B cell (primary cell): Measurements from ENCODE around the gene INPP5B. TPM values are rescaled to one million over a fixed set of nuclear protein-coding genes. Genes with fewer than 3 reads are reported as not detected.

Experiments
- ATAC-seq: fragments of 200-7000 bp; cut with Tn5 transposase; one replicate; pipeline ENCODE4 v1.10.0; 2021; ENCODE audit warnings: low read depth, mild to moderate bottlenecking, moderate number of reproducible peaks, moderate library complexity
- CTCF ChIA-PET: fragments of 350-600 bp; sonication (Branson Sonifier 250); formaldehyde crosslinking; loops from one replicate; lab custom pipeline; 2021; ENCODE audit warnings: antibody characterized with exemption, inconsistent platforms; lab: Charles Lee
- POLR2A ChIA-PET: fragments of 350-600 bp; sonication (Branson Sonifier 250); formaldehyde crosslinking; loops from one replicate; lab custom pipeline; 2021; ENCODE audit warnings: antibody characterized with exemption; lab: Charles Lee
- DNase-seq: peaks from one replicate; pipeline ENCODE4 v3.0.0; 2013
- H2AFZ ChIP-seq: 2 replicates; pipeline ENCODE4 v1.6.1; 2012; ENCODE audit warnings: mild to moderate bottlenecking, low read depth, low read length; ENCODE audit not compliant: insufficient read depth, poor library complexity, severe bottlenecking
- H3K27ac ChIP-seq, 2 donors: 1 replicate in 1 of 2; 2 replicates in 1 of 2; pipeline ENCODE4 v1.5.1; 2012 to 2013; ENCODE audit warnings: low read length in 2 of 2, mild to moderate bottlenecking in 2 of 2, moderate library complexity in 1 of 2
- H3K27me3 ChIP-seq, 4 experiments: fragments of 200-600 bp in 1 of 4; sonication (generic) in 1 of 4; replicated peaks in 1 of 4; 1 replicate in 2 of 4; 2 replicates in 2 of 4; pipeline versions ENCODE4 v1.6.1 to v1.7.0; 2013 to 2016; ENCODE audit warnings: low read length in 3 of 4, mild to moderate bottlenecking in 2 of 4, mixed read lengths in 1 of 4, moderate library complexity in 1 of 4; ENCODE audit not compliant: insufficient read depth in 4 of 4, control insufficient read depth in 3 of 4; ENCODE audit errors: control extremely low read depth in 1 of 4
- H3K36me3 ChIP-seq, 2 experiments: replicated peaks in 1 of 2; 1 replicate in 1 of 2; 2 replicates in 1 of 2; pipeline versions ENCODE4 v1.6.1 to v1.7.1; 2013; ENCODE audit warnings: low read length in 1 of 2; ENCODE audit not compliant: insufficient read depth in 2 of 2, control insufficient read depth in 1 of 2; ENCODE audit errors: control extremely low read depth in 1 of 2, extremely low read depth in 1 of 2
- H3K4me1 ChIP-seq, 2 donors: fragments of 200-600 bp in 1 of 2; sonication (generic) in 1 of 2; 1 replicate in 1 of 2; 2 replicates in 1 of 2; pipeline versions ENCODE4 v1.5.1 to v1.6.1; 2013 to 2017; ENCODE audit warnings: low read length in 2 of 2; ENCODE audit not compliant: control insufficient read depth in 2 of 2, insufficient read depth in 2 of 2
- H3K4me2 ChIP-seq: replicated peaks from 2 replicates; pipeline ENCODE3; 2012; ENCODE audit warnings: mild to moderate bottlenecking, low read depth, low read length; ENCODE audit not compliant: poor library complexity, severe bottlenecking
- H3K4me3 ChIP-seq, 5 experiments: fragments of 200-600 bp in 1 of 5; sonication (generic) in 1 of 5; 1 replicate in 3 of 5; 2 replicates in 2 of 5; pipeline versions ENCODE4 v1.5.1 to v1.7.0; 2011 to 2016; ENCODE audit warnings: low read length in 4 of 5, mild to moderate bottlenecking in 4 of 5, low read depth in 2 of 5, control low read depth in 1 of 5, moderate library complexity in 1 of 5; ENCODE audit not compliant: insufficient read depth in 1 of 5; ENCODE audit errors: control extremely low read depth in 1 of 5, extremely low read depth in 1 of 5
- H3K79me2 ChIP-seq: fragments of 200-600 bp; sonication (generic); one replicate; pipeline ENCODE4 v1.6.0; 2016; ENCODE audit warnings: low read length; ENCODE audit not compliant: control insufficient read depth, insufficient read depth
- H3K9ac ChIP-seq: fragments of 200-600 bp; sonication (generic); 2 replicates; pipeline ENCODE4 v1.6.1; 2017; ENCODE audit warnings: mild to moderate bottlenecking, low read length, moderate library complexity
- H3K9me3 ChIP-seq, 3 donors: one replicate each; pipeline versions ENCODE4 v1.6.1 to v1.7.1; 2013; ENCODE audit warnings: low read length in 2 of 3; ENCODE audit not compliant: control insufficient read depth in 2 of 3, insufficient read depth in 1 of 3; ENCODE audit errors: control extremely low read depth in 1 of 3
- H4K20me1 ChIP-seq: 2 replicates; pipeline ENCODE4 v1.6.0; 2012; ENCODE audit warnings: mild to moderate bottlenecking, low read length; ENCODE audit not compliant: insufficient read depth, control insufficient read depth, poor library complexity, severe bottlenecking
- H3K27ac Mint-ChIP-seq: one replicate; pipeline ENCODE4 v1.8.0; 2021; ENCODE audit warnings: mixed read lengths
- H3K27me3 Mint-ChIP-seq: one replicate; pipeline ENCODE4 v1.8.0; 2021; ENCODE audit warnings: mixed read lengths
- H3K4me1 Mint-ChIP-seq: one replicate; pipeline ENCODE4 v1.8.0; 2021; ENCODE audit warnings: mixed read lengths
- H3K4me3 Mint-ChIP-seq: one replicate; pipeline ENCODE4 v1.8.0; 2021; ENCODE audit warnings: mixed read lengths
- H3K9me3 Mint-ChIP-seq: one replicate; pipeline ENCODE4 v1.8.0; 2022; ENCODE audit warnings: mixed read lengths; ENCODE audit not compliant: insufficient read depth
- EZH2 ChIP-seq: IDR thresholded peaks from 2 replicates; pipeline ENCODE4 v1.6.1; 2012; ENCODE audit warnings: borderline replicate concordance, low read depth, mild to moderate bottlenecking, moderate library complexity, low read length; ENCODE audit not compliant: insufficient read depth, poor library complexity, severe bottlenecking
- WGBS: methylation state at CpG from one replicate; pipeline ENCODE4 v1.1.5; 2013; ENCODE audit warnings: missing lambda C conversion rate; ENCODE audit not compliant: insufficient coverage; 5-methylcytosine and 5-hydroxymethylcytosine counted together
- intact Hi-C: fragments of 100-400 bp; cut with micrococcal nuclease; formaldehyde crosslinking; loops from one replicate; pipeline ENCODE4 v1.10.0; 2022
- polyA plus RNA-seq: library from polyadenylated mRNA; depleted of rRNA; stranded (reverse); fragments of >200 nt; gene quantifications from 2 replicates; pipeline ENCODE4 v1.2.3, GENCODE V29; 2012
- total RNA-seq, 2 donors: library from RNA; stranded (reverse); fragments of 120-200 nt in 1 of 2; gene quantifications; 1 replicate in 1 of 2; 2 replicates in 1 of 2; pipeline versions ENCODE4 v1.2.3 to v1.2.4, GENCODE V29; 2013 to 2022
- TF ChIP-seq, protein P1 (sequence below): fragments of 200-600 bp; IDR thresholded peaks from one replicate; pipeline ENCODE4 v1.8.0; 2022; ENCODE audit warnings: antibody characterized with exemption, mild to moderate bottlenecking

Gene INPP5B
- total and polyA plus RNA-seq, 2 donors (not counting 1 experiment from before 2014, with no cell fraction given) = 45.4 to 63.3 TPM

DNA sequence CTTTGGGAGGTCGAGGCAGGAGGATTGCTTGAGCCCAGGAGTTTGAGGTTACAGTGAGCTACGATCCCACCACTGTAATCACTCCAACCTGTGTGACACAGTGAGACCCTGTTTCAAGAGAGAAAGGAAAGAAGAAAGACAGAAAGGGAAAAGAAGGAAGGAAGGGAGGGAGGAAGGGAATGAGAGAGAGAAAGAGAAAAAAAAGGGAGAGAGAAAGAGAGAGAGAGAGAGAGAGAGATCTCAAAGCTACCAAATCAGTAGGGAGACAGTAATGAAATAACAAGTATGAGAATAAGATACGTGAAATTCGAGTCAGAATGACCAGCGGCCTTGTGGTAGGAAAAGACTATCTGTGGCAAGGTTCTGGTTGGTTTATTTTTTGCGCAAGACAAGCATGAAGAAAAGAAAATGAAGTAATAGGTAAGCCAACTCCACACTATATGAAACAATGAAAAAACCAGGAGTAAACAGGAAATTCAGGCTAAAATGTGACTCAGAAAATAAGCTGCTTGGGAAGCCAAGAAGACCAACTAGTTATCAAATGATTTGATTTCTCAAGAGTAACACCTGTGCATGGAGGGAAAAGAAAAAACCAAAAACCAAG lies 96.4 kb downstream of the INPP5B start:
- no peak for ATAC-seq
- Mint-ChIP-seq H3K27me3 (no peaks in the 10 kb centered on the region), H3K4me3 (no peak overlapping the region), H3K9me3 (no peaks in the 10 kb centered on the region), H3K27ac (no peak overlapping the region), H3K4me1 (peaks cover 49% of the 10 kb centered on the region)
- ChIA-PET POLR2A (interaction anchor here (0.6 kb wide), 1 partner anchor 73 kb away, joined by 3 read pairs; no protein-coding TSS in a partner anchor), CTCF (interaction anchor here (1.0 to 3.5 kb wide), 4 partner anchors 9 to 45 kb away, joined by 3 to 16 read pairs (median 3); partner anchors contain the start of gene MTF1)
- Histone ChIP-seq H3K79me2 (peaks cover 84% of the 10 kb centered on the region), H3K4me2 (peak overlapping the region; percentile 56), H3K4me3 (no peak overlapping the region), H3K36me3 (peaks cover 0 to 14% of the 10 kb centered on the region in 2 experiments), H3K4me1 (peaks cover 36 to 45% of the 10 kb centered on the region in 2 donors), H4K20me1 (no peaks in the 10 kb centered on the region), H2AFZ (no peak overlapping the region), H3K9ac (no peak overlapping the region), H3K9me3 (no peaks in the 10 kb centered on the region), H3K27me3 (no peaks in the 10 kb centered on the region), H3K27ac (peak overlapping the region in 1 of 2 donors; percentile 77)
- intact Hi-C loops = no loop called here
- no peak for DNase-seq
- TF ChIP-seq, protein P1, sequence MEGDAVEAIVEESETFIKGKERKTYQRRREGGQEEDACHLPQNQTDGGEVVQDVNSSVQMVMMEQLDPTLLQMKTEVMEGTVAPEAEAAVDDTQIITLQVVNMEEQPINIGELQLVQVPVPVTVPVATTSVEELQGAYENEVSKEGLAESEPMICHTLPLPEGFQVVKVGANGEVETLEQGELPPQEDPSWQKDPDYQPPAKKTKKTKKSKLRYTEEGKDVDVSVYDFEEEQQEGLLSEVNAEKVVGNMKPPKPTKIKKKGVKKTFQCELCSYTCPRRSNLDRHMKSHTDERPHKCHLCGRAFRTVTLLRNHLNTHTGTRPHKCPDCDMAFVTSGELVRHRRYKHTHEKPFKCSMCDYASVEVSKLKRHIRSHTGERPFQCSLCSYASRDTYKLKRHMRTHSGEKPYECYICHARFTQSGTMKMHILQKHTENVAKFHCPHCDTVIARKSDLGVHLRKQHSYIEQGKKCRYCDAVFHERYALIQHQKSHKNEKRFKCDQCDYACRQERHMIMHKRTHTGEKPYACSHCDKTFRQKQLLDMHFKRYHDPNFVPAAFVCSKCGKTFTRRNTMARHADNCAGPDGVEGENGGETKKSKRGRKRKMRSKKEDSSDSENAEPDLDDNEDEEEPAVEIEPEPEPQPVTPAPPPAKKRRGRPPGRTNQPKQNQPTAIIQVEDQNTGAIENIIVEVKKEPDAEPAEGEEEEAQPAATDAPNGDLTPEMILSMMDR = no peak
- TF ChIP-seq EZH2 = no peak
- WGBS = no CpG with 5 or more reads among the region's 6 CpGs

DNA sequence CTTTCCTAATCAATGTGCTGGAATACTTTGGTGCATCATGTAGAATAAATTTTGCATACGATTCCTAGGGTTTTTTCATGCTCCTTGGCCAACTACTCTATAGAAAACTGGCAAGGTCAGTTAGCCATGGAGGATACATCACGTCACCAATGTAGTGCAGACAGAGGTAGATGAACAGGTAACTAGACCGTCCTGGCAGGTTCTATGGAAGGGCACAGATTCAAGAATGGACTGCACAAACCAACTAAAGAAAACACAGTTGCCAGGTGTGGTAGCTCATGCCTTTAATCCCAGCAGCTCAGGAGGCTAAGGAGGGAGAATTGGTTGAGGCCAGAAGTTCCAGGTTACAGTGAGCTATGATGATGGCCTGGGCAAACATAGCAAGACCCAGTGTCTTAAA lies 97.4 kb downstream of the INPP5B start:
- Mint-ChIP-seq H3K4me1 (peaks cover 46% of the 10 kb centered on the region), H3K27ac (no peak overlapping the region), H3K9me3 (no peaks in the 10 kb centered on the region), H3K4me3 (no peak overlapping the region), H3K27me3 (no peaks in the 10 kb centered on the region)
- no peaks in the 10 kb centered on the region for H3K27me3 ChIP-seq
- peaks cover 84% of the 10 kb centered on the region for H3K79me2 ChIP-seq
- intact Hi-C loops = no loop called here
- no peak overlapping the region for H2AFZ ChIP-seq
- DNase-seq (no peak), ATAC-seq (no peak)
- WGBS = 100% methylated on average over 1 of the region's 3 CpGs
- ChIA-PET CTCF (interaction anchor here (3.5 kb wide), 1 partner anchor 10 kb away, joined by 16 read pairs; the partner anchor contains the start of gene MTF1), POLR2A (no interaction called here)
- no peaks in the 10 kb centered on the region for H3K9me3 ChIP-seq
- no peak overlapping the region for H3K9ac ChIP-seq
- no peak overlapping the region for H3K4me2 ChIP-seq
- peaks cover 0 to 11% of the 10 kb centered on the region in 2 experiments for H3K36me3 ChIP-seq
- no peak overlapping the region for H3K4me3 ChIP-seq
- peak overlapping the region in 1 of 2 donors; percentile 77 for H3K27ac ChIP-seq
- H3K4me1 ChIP-seq = peaks cover 36 to 45% of the 10 kb centered on the region in 2 donors
- TF ChIP-seq, protein P1 = no peak
- TF ChIP-seq EZH2 = no peak
- no peaks in the 10 kb centered on the region for H4K20me1 ChIP-seq
